Measurements from ENCODE around the gene PXN.

The PXN gene

DNA sequence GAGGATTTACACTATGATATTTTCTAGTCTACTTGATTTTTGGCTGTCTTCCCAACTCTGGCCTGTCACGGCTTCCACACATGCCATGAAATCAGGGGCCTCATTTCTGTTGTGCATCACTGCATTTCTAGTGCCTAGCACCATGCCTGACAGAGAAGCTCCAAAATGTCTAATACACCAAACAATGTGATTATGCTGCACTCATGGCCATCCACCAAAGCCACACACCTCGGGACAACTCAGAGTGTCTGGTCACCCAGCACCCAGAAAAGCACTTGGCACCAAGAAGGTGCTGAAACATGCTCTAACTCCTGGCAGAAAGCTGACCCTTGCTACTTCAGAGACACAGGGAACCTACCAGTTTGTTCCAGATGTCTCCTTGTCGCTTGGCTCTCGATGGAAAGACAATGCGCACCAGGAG is 82.3 kb downstream of the PXN start:
- Mint-ChIP-seq H3K9me3 (no peaks in the 10 kb centered on the region), H3K27me3 (ENCODE audit: low read depth) (no peaks in the 10 kb centered on the region)

DNA sequence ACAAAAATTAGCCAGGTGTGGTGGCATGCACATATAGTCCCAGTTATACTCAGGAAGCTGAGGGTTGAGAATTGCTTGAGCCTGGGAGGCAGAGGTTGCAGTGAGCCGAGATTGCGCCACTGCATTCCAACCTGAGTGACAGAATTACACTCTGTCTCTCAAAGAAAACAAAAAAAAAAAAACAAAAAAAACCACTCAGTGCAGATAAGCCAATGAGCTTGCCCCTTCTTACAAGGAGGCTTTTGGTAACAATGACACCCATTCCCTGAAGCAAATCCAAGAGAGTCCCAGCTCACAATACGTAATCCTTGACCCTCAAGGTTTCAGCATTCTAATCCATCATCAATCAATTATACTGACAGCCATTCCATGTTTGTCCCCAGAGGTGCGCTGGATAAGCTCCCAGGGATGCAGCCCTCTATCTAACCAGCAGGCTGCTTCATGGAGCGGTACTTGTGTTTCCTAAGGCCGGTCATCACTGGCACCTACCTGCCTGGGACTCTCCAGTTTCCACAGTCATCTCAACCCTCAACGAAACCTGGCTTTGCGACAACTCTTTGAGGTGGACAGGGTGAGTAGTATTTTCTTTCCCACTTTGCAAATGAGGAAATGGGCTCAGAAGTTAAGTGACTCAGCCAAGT is 83.4 kb downstream of the PXN start:
- Mint-ChIP-seq H3K27ac (no peak overlapping the region), H3K36me3 (ENCODE audit: low read depth) (peaks cover 73% of the 10 kb centered on the region), H3K4me1 (no peaks in the 10 kb centered on the region), H3K27me3 (ENCODE audit: low read depth) (no peaks in the 10 kb centered on the region), H3K9me3 (no peaks in the 10 kb centered on the region), H3K4me3 (no peak overlapping the region)
- TF ChIP-seq, protein P1, sequence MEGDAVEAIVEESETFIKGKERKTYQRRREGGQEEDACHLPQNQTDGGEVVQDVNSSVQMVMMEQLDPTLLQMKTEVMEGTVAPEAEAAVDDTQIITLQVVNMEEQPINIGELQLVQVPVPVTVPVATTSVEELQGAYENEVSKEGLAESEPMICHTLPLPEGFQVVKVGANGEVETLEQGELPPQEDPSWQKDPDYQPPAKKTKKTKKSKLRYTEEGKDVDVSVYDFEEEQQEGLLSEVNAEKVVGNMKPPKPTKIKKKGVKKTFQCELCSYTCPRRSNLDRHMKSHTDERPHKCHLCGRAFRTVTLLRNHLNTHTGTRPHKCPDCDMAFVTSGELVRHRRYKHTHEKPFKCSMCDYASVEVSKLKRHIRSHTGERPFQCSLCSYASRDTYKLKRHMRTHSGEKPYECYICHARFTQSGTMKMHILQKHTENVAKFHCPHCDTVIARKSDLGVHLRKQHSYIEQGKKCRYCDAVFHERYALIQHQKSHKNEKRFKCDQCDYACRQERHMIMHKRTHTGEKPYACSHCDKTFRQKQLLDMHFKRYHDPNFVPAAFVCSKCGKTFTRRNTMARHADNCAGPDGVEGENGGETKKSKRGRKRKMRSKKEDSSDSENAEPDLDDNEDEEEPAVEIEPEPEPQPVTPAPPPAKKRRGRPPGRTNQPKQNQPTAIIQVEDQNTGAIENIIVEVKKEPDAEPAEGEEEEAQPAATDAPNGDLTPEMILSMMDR (IDR thresholded peaks at IDR 0.05; ENCODE audit: unreplicated experiment in 3 of 3) = no peak

More for the DNA sequence above, 82.3 kb downstream of the PXN start:
- peaks cover 68% of the 10 kb centered on the region for H3K36me3 Mint-ChIP-seq (ENCODE audit: low read depth)
- H3K4me1 Mint-ChIP-seq = no peaks in the 10 kb centered on the region
- TF ChIP-seq, protein P1 (IDR thresholded peaks at IDR 0.05; ENCODE audit: unreplicated experiment in 3 of 3) = no peak
- H3K27ac Mint-ChIP-seq = peak overlapping the region in 1 of 3 experiments; percentile 31
- no peak overlapping the region for H3K4me3 Mint-ChIP-seq

DNA sequence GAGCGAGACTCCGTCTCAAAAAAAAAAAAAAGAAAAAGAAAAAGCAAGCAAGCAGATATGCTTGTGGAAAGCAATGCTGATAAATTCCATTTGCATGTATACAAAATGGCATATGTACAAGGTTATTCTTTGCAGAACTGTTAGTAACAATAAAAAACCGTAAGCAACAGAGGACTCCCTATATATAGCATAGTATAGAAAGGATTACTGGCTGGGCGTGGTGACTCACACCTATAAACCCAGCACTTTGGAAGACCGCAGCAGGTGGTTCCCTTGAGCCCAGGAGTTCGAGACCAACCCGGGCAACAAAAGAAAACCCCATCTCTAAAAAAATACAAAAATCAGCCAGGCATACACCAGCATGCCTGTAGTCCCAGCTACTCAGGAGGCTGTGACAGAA is 84.6 kb downstream of the PXN start:
- Mint-ChIP-seq H3K9me3 (no peaks in the 10 kb centered on the region), H3K4me1 (no peaks in the 10 kb centered on the region), H3K36me3 (ENCODE audit: low read depth) (peaks cover 73% of the 10 kb centered on the region), H3K27ac (no peak overlapping the region), H3K4me3 (no peak overlapping the region), H3K27me3 (ENCODE audit: low read depth) (no peaks in the 10 kb centered on the region)
- TF ChIP-seq, protein P1 (IDR thresholded peaks at IDR 0.05; ENCODE audit: unreplicated experiment in 3 of 3) = no peak

DNA sequence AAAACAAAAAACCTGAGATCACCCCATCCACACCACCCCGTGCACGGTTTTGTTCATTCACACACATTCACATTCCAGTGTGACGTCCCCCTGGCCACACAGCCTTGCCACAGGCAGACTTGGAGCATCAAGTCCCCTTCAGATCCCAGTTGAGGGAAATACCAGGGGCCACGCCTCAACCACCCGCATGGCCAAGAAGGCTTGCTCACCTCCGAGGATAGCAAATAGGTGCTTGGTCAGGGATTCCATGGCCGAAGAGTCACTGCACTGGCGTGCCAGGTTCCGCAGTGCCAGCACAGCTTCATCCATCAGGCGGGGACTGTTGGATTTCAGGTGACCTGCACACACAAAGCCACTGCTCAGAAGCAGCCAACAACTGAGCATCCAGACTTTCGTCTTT is 90.0 kb downstream of the PXN start:
- Mint-ChIP-seq H3K27me3 (ENCODE audit: low read depth) (no peaks in the 10 kb centered on the region), H3K36me3 (ENCODE audit: low read depth) (peaks cover 62% of the 10 kb centered on the region), H3K9me3 (no peaks in the 10 kb centered on the region), H3K4me3 (no peak overlapping the region), H3K27ac (no peak overlapping the region), H3K4me1 (no peaks in the 10 kb centered on the region)
- TF ChIP-seq, protein P1 (IDR thresholded peaks at IDR 0.05; ENCODE audit: unreplicated experiment in 3 of 3) = no peak

DNA sequence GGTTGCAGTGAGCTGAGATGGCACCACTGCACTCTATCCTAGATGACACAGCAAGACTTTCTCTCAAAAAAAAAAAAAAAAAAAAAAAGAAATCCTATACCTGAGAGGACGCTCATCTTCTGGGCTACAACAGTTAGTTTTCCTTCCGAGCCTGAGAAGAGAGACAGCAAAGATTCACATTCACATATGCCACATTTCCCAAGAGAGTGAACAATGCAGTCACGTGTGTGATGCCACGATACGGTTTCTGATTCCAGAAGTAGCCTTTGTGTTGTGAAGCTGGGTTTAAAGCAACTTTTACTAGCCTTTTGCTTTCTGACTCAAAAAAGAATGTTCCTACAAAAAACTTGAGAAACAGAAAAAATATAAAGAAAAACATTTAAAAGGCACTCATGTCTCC is 90.5 kb downstream of the PXN start:
- TF ChIP-seq, protein P1 (IDR thresholded peaks at IDR 0.05; ENCODE audit: unreplicated experiment in 3 of 3) = no peak
- H3K36me3 Mint-ChIP-seq (ENCODE audit: low read depth) = peaks cover 65% of the 10 kb centered on the region
- no peak overlapping the region for H3K4me3 Mint-ChIP-seq
- no peaks in the 10 kb centered on the region for H3K4me1 Mint-ChIP-seq
- no peaks in the 10 kb centered on the region for H3K27me3 Mint-ChIP-seq (ENCODE audit: low read depth)
- no peak overlapping the region for H3K27ac Mint-ChIP-seq
- no peaks in the 10 kb centered on the region for H3K9me3 Mint-ChIP-seq

DNA sequence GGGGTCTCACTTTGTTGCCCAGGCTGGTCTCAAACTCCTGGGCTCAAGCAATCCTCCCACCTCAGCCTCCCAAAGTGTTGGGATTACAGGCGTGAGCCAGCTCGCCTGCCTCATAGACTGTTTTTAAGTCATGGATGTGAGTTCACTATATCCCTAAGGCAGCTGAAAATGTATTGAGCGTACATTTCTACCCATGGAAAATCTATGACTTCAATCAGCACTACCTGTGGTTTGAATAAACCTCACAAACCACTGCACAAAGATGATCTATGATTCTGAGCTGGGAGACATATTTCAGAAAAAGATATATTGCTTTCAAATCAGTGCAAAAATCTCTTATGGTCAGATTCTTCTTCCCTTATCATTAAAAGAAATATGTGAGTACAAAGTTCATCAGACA is 93.5 kb downstream of the PXN start:
- TF ChIP-seq, protein P1 (IDR thresholded peaks at IDR 0.05; ENCODE audit: unreplicated experiment in 3 of 3) = no peak
- H3K4me1 Mint-ChIP-seq = no peaks in the 10 kb centered on the region

More for the DNA sequence above, 93.5 kb downstream of the PXN start:
- Mint-ChIP-seq H3K36me3 (ENCODE audit: low read depth) (peaks cover 58% of the 10 kb centered on the region), H3K27me3 (ENCODE audit: low read depth) (no peaks in the 10 kb centered on the region), H3K27ac (no peak overlapping the region), H3K9me3 (no peaks in the 10 kb centered on the region), H3K4me3 (no peak overlapping the region)
